ENCODE data around the gene FGFR2.

Gene FGFR2

DNA sequence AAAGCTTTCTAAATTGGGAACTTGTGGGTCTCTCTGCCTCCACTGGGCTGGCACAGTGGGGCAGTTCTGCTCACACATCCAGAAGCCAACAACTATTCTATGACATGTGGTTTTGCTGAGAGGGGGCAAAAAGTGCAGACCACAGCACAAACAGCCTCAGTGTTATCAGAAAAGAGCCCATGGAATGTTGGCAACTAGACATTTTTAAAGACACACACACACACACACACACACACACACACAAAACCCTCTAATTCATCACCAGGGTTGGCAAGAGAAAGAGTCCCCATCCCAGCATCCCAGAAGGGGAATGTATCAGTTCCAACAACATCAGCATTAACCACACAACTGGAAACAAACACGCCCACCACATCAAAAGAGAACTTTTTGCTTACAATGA, 117.1 kb downstream of the FGFR2 start:
- no peak overlapping the region for H3K4me3 ChIP-seq (ENCODE audit: control insufficient read depth, low read depth, low read length)
- TF ChIP-seq, protein P1, sequence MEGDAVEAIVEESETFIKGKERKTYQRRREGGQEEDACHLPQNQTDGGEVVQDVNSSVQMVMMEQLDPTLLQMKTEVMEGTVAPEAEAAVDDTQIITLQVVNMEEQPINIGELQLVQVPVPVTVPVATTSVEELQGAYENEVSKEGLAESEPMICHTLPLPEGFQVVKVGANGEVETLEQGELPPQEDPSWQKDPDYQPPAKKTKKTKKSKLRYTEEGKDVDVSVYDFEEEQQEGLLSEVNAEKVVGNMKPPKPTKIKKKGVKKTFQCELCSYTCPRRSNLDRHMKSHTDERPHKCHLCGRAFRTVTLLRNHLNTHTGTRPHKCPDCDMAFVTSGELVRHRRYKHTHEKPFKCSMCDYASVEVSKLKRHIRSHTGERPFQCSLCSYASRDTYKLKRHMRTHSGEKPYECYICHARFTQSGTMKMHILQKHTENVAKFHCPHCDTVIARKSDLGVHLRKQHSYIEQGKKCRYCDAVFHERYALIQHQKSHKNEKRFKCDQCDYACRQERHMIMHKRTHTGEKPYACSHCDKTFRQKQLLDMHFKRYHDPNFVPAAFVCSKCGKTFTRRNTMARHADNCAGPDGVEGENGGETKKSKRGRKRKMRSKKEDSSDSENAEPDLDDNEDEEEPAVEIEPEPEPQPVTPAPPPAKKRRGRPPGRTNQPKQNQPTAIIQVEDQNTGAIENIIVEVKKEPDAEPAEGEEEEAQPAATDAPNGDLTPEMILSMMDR (conservative IDR thresholded peaks at IDR 0.05; ENCODE audit: control insufficient read depth, insufficient read depth, low read depth, low read length): no peak
- no peak for DNase-seq (ENCODE audit: low read depth)

DNA sequence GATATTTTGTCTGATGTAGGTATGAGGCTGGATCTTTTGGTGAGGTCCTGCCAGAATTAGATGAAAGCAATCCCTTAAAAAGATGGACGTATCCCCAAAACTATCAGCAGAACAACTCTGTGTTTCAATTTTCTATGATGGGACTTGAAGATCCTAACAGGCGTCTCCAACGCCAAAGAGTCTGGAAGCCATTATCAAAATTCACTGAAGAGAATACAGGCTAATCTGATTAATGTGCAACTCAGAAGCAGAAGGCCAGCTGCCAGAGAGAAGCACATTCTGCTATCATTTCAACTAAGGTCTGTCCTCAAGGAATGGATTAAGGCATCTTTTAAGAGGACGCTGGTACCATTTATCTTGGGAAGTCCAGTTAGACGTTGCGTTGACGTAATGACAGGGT, 119.7 kb downstream of the FGFR2 start:
- no peak overlapping the region for H3K4me3 ChIP-seq (ENCODE audit: control insufficient read depth, low read depth, low read length)
- DNase-seq (ENCODE audit: low read depth): no peak
- TF ChIP-seq, protein P1 (conservative IDR thresholded peaks at IDR 0.05; ENCODE audit: control insufficient read depth, insufficient read depth, low read depth, low read length): no peak

DNA sequence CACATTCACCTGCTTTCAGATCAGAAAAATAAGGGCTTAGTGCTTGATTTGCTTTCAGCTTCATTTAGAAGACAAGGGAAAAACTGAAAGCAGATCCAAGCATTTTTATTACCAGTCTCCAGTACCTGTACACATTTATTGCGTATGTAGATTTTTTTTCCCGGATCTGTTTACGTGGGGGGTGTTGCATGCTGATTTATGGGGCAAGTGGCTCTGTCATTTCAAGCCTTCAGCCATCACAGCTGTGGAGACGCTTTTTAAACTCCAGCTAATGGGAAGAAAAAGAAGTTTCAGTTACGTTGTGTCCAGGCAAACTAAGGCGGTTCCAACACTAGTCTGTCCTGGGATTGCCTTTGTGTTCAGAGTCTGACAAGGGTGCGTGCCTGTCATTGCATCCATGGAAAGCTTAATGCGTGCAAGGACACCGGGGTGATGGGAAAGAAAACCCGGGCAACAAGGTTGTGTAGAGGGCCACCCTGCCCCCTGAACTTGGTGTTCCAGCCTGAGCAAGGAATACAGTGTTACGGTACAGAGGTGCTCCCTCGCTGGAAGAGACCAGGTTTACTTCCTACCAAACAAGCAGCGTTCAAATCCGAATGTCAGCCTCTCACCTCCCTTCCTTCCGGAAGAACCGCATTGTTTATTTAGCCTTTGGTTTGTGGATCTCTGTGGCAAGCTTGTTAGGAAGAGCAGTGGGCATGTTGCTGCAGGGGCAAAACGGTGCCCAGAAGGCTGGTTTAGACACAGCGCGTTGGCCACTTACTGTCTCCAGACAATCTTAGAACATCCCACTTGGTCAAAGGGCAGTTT, 128.2 kb downstream of the FGFR2 start:
- H3K4me3 ChIP-seq (ENCODE audit: control insufficient read depth, low read depth, low read length): no peak overlapping the region
- DNase-seq (ENCODE audit: low read depth): no peak
- TF ChIP-seq, protein P1 (conservative IDR thresholded peaks at IDR 0.05; ENCODE audit: control insufficient read depth, insufficient read depth, low read depth, low read length): no peak

DNA sequence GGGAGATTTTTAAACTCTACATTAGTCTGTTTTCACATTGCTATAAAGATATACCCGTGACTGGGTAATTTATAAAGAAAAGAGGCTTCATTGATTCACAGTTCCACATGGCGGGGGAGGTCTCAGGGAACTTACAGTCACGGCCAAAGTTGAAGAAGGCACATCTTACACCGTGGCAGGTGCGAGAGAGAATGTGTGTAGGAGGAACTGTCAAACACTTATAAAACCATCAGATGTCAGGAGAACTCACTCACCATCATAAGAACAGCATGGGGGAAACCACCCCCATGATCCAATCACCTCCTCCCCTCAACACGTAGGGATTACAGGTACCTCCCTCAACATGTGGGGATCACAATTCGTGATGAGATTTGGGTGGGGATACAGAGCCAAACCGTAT, 129.5 kb downstream of the FGFR2 start:
- DNase-seq (ENCODE audit: low read depth): no peak
- no peak overlapping the region for H3K4me3 ChIP-seq (ENCODE audit: control insufficient read depth, low read depth, low read length)
- TF ChIP-seq, protein P1 (conservative IDR thresholded peaks at IDR 0.05; ENCODE audit: control insufficient read depth, insufficient read depth, low read depth, low read length): no peak

DNA sequence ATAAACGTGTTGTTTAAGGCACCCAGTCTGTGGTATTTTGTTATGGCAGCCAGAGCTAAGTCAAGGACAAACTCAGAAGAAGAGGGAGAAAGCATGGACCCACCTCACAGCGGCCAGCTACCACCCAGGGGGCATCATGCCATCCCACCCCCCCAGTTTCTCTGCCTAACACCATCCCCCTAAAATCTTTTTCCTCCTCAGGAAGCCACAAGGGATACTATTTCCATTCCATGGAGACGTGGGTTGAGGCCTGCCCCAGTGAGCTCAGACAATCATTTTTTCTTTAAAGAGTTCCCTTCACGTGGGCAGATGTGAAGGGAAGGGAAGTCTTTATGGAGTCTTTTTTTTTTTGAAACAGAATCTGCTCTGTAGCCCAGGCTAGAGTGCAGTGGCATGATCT, 131.8 kb downstream of the FGFR2 start:
- no peak for DNase-seq (ENCODE audit: low read depth)
- no peak overlapping the region for H3K4me3 ChIP-seq (ENCODE audit: control insufficient read depth, low read depth, low read length)
- TF ChIP-seq, protein P1 (conservative IDR thresholded peaks at IDR 0.05; ENCODE audit: control insufficient read depth, insufficient read depth, low read depth, low read length): no peak

DNA sequence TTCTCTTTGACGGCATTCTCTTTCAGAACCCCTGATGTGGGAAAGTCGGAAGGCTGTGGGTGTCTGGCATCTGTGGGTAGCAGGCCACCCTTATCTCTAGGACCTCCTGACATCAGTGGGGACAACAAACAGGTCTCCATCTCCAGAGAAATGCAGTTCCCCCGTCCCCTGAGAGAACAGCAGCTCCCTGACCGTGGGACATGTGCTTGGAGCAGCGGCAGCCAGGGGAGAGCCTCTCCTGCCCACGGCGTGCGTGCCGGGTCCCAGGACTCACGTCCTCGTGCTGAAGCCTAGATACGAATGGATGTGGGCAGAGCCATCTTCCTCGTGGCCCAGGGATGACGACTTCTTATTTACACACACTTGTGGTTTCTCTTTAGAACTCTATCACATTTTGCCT, 133.0 kb downstream of the FGFR2 start:
- no peak for DNase-seq (ENCODE audit: low read depth)
- H3K4me3 ChIP-seq (ENCODE audit: control insufficient read depth, low read depth, low read length): no peak overlapping the region
- TF ChIP-seq, protein P1 (conservative IDR thresholded peaks at IDR 0.05; ENCODE audit: control insufficient read depth, insufficient read depth, low read depth, low read length): no peak

Measured in fibroblast of mammary gland (primary cell).